T-helper 9 cell (primary cell): ENCODE results near the gene KCNMA1.

Source experiments
- DNase-seq: peaks from one replicate; pipeline ENCODE4 v3.0.0-alpha.2; 2020

KCNMA1 gene

GRCh38 chr10:77315496-77316129 is 322.0 kb downstream of the KCNMA1 start:
- no peak for DNase-seq

DNA sequence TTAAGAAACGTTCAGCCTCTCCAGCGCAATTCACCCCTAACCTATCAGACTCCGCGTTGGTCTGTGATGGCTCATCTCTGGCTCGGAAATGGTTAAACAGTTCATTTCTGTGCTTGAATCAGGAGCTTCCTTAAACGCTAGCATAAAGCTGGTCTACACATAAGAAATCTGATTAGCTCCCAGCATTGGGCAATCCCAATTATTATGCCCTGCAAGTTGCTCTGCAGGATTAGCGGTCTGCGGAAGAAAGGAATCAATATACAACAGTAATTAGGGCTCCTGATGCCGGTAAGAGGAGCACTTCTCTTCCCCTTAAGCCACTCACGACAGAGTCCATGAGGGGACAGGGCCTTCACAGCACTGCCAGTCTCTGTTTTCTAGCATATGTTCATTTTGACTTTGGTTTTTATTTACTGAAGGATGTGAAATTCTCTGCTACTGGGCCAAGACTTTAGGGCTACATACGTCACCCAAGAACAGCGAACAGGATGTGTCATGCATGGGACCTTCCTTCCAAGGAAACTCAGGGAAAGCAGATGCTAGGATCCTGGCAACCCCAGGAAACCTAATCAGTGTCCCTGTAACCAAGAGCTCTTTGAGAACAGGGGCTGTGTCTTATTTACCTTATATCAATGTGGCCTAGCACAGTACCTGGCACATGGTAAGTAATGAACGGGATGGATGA is 324.4 kb downstream of the KCNMA1 start:
- DNase-seq: no peak

DNA sequence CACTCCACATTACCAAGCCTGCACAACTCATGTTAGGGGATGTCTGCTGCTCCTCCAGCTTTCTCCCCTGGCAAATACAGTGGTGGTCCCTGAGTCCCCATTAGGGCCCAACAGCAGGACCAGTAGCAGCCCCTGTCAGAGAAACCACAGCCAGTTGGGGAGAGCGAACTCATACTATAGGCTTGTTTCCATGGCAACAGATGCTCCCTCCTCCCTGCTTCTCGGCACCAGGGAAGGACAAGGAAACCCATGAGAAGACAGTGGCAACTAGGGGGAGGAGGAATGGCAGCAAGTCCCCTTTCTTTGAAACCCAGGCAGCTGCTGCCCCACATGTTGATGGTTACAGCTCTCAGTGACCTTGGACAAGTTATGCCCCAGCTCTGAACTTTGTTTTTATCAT is 326.4 kb downstream of the KCNMA1 start:
- DNase-seq: no peak

DNA sequence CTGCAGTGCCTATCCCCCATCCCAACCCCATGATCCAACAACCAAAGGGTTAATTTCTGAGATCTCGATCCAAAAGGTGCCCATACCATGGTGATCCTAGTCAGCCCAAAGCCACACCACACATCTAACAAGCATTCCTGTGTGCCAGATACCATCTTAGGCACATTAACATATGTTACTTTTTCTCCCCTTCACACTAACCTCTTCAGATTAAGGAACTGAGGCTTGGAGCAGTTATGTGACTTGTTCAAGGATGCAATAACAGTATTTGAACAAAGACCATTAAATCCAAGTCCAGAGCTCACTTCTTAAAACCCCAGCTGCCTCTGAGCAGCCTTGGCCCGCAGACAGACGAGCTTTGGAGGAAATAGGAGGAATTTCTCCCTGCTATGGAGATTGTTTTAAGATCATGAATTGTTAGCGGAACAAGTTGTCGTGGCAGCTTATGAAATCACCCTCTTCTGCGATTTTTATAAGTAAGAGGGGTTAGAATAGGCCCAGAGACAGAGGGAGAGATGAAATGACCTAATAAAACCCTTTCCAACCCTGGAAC is 327.2 kb downstream of the KCNMA1 start:
- DNase-seq: no peak

- DNase-seq: no peak
Measured at GRCh38 chr10:77309509-77309908, 328.1 kb downstream of the KCNMA1 start.

GRCh38 chr10:77309092-77309491 is 328.5 kb downstream of the KCNMA1 start:
- DNase-seq: no peak

- no peak for DNase-seq
Measured at GRCh38 chr10:77308084-77308732, 329.4 kb downstream of the KCNMA1 start.

GRCh38 chr10:77306666-77307065 is 330.9 kb downstream of the KCNMA1 start:
- no peak for DNase-seq

- DNase-seq: no peak
Measured at GRCh38 chr10:77305650-77306632, 331.7 kb downstream of the KCNMA1 start.

- no peak for DNase-seq
Measured at GRCh38 chr10:77304192-77304591, 333.4 kb downstream of the KCNMA1 start.

GRCh38 chr10:77301305-77301730 is 336.3 kb downstream of the KCNMA1 start:
- DNase-seq: no peak

GRCh38 chr10:77300682-77301302 is 336.8 kb downstream of the KCNMA1 start:
- no peak for DNase-seq

DNA sequence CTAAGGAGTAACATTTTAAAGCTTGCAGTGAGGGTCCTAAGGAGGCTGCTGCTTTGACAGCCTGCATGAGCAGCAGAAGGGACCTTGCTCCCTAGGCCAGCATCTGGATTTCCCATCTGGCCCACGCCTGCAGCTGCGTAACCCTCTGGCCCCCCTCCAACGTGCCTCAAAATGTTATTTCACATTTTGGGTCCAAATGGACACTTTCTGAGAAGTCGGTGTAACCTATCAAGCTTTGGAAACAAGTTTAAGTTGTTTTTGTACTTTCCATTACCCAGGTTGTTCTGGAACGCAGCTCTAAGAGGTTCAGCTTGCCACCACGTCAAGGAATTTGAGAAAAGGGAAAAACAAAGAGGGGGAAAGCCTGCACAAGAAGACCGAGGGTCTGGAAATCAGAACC is 338.3 kb downstream of the KCNMA1 start:
- DNase-seq: no peak

DNA sequence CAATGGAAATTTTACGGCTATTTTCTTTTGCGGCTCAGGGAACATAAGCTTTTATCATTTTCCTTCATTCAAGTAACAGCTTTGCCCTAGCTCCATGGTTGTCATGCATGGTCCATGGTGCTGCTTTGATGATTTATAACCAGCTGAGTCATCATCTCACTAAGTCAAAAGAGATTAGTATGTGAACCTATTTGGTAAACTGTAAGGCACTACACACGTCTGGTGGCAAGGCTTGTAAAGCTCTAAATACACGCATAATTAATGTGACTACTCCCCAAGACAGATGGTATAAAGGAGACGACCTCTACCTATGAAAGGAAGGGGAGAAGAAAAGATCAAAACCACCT is 340.2 kb downstream of the KCNMA1 start:
- no peak for DNase-seq

DNA sequence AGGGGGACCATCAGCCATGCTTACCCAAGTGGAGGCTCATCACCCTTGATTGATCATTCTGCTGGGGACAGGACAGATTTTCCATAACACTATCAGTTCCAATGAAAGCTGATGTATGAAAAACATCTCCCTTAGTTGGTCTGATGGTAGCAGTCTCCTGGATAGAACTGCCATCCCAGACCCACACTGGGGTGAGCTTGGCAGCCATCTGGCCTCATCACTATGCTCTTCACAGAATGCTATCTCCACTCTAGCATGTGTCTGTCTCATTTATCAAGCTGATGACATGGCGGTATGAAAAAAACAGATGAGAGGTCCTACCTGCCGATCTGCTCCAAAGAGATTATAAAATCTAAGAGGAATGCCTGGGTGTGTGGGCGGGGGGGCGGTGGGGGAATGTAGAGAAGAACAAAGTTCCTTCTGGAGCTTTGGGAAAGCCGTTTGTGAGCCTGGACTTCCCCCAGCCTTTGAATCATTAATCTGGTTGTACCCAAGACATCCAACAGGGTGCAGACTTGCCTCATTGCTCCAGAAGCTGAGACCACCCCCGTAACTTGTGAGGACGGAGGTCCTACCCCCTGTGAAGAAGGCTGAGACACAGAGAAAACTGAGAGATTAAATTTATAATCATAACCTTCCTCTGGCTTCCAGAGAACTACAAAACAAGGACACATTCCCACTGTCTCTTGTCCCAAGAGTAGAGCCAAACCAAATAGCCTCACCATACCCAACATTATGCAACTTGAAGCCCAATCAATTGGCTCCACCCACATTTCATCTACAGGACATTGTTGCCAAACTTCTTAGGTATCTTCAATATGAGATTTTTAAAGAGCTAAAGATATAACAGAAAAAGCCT is 340.8 kb downstream of the KCNMA1 start:
- no peak for DNase-seq

- DNase-seq: no peak
Measured at GRCh38 chr10:77293773-77294172, 343.8 kb downstream of the KCNMA1 start.

GRCh38 chr10:77293347-77293746 is 344.3 kb downstream of the KCNMA1 start:
- DNase-seq: no peak

DNA sequence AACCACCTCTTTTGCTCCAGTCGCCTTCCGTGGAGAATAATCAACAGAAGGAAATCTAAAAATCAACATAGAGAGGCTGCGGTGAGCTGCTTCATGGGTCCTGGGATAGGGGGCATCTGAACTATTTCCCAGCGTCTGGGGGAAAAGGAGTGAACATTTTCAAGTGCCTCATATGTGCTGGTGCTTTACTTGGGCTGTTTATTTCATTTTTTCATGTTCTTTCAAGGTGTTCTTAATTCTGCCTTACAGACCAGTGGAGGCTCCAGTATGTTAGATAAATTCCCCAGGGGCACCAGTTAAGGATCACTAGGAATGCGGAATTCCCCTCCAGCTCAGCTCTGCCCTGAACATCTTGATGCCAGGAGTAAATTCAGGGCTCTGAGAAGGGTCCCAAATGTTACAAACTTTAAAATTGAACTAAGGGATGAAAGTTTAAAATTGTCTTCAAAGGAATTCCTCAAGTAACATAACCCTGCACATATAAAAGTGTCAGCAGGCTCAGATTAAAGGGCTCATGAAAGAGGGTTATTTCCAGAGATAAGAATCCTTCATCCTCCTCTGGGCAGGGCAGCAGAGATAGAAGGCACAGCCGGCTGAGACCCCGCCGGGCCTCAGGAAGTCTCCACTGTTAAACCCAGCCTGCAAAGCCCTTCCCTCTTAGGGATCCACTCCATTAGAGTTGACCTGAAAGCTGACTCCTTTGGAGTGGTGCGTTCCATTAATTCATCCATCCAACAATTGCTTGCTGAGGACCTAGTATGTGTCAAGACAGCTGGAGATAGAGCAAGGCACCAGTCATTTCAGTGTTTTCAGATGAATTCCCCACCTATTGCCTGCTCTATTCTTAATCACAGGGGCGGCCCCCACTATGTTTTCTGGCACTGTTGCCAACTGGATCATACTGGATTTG is 345.8 kb downstream of the KCNMA1 start:
- DNase-seq: no peak

GRCh38 chr10:77290528-77291155 is 347.0 kb downstream of the KCNMA1 start:
- DNase-seq: no peak

DNA sequence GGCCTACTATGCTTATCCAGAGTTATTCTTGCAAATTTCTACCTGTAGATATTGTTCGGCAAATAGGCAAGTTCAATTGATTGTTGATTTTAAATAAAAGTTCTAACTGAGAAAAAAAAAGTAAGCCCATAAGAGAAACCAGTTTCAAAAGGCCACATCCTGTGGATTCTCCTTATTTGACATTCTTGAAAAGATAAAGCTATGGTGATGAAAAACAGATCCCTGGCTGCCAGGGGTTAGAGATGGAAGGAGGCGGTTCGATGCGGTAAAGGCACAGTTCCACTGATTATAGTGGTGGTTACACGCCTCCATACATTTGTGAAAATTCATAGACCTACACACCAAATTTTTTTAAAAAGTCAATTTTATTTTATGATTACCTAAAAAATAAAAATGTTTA is 347.8 kb downstream of the KCNMA1 start:
- no peak for DNase-seq
